ENCODE data around the gene COL6A1. TPM values are rescaled to one million over a fixed set of nuclear protein-coding genes. Genes with fewer than 3 reads are reported as not detected.

Gene COL6A1
- total RNA-seq, 1 donor, result 538 TPM

GRCh38 chr21:46037331-46038325 lies 56.1 kb downstream of the COL6A1 start:
- H3K4me3 ChIP-seq (ENCODE audit: low read depth, low read length), result no peak overlapping the region
- TF ChIP-seq, protein P1, sequence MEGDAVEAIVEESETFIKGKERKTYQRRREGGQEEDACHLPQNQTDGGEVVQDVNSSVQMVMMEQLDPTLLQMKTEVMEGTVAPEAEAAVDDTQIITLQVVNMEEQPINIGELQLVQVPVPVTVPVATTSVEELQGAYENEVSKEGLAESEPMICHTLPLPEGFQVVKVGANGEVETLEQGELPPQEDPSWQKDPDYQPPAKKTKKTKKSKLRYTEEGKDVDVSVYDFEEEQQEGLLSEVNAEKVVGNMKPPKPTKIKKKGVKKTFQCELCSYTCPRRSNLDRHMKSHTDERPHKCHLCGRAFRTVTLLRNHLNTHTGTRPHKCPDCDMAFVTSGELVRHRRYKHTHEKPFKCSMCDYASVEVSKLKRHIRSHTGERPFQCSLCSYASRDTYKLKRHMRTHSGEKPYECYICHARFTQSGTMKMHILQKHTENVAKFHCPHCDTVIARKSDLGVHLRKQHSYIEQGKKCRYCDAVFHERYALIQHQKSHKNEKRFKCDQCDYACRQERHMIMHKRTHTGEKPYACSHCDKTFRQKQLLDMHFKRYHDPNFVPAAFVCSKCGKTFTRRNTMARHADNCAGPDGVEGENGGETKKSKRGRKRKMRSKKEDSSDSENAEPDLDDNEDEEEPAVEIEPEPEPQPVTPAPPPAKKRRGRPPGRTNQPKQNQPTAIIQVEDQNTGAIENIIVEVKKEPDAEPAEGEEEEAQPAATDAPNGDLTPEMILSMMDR (IDR thresholded peaks at IDR 0.05; ENCODE audit: insufficient read depth, low read depth, low read length), result no peak
- DNase-seq (ENCODE audit: low read depth), result no peak

DNA sequence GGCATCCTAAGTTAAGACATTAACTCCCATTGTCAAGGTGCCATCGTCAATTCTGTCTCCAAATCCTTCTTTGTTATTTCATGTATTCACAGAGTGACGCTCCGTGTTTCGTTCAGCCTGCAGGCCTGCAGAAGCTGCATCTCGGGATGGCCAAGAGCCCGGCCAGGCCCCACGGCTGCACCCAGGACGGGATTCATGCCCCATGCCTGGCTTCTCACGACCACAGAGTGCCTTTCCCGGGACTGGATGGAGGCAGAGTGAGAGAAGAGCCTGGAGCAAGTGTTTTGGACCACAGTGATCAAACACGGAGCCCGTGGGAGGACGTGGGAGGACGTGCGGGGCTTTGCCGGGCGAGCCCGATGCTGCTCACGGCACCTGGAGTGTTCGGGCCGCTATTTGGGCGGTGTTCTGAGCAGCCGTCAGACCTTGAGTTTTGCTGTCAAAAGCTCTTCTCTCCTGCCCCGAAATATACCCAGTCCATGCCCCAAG lies 56.8 kb downstream of the COL6A1 start:
- TF ChIP-seq, protein P1 (IDR thresholded peaks at IDR 0.05; ENCODE audit: insufficient read depth, low read depth, low read length), result no peak
- no peak for DNase-seq (ENCODE audit: low read depth)
- no peak overlapping the region for H3K4me3 ChIP-seq (ENCODE audit: low read depth, low read length)

DNA sequence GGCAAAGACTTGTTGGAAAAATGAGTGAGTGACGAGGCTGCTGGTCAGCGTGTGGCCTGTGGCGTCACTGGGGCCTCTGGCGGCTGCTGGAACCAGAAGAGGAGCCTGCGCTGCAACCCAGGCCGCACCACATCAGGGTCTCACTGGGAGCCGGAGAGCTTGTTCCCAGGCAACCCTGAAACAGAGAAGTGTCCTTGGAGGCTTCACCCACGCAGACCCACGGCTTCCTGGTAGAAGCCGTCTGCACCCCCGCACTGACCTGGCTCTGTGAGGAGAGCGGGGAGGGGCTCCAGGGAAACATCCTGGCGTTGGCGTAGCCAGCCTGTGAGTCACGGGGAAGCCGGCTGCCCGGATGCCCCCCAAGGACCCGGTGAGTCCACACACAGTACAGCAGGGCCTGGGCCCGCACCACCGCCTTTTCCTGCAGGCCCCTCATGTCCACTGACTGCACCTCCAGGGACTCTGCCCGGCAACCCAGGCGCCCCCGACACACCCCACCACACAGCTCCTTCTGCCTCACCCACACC lies 57.4 kb downstream of the COL6A1 start:
- TF ChIP-seq, protein P1 (IDR thresholded peaks at IDR 0.05; ENCODE audit: insufficient read depth, low read depth, low read length), result no peak
- H3K4me3 ChIP-seq (ENCODE audit: low read depth, low read length), result no peak overlapping the region
- peak; percentile 89 for DNase-seq (ENCODE audit: low read depth)

GRCh38 chr21:46039891-46040660 lies 58.5 kb downstream of the COL6A1 start:
- no peak overlapping the region for H3K4me3 ChIP-seq (ENCODE audit: low read depth, low read length)
- DNase-seq (ENCODE audit: low read depth), result no peak
- TF ChIP-seq, protein P1 (IDR thresholded peaks at IDR 0.05; ENCODE audit: insufficient read depth, low read depth, low read length), result no peak

- H3K4me3 ChIP-seq (ENCODE audit: low read depth, low read length), result no peak overlapping the region
- TF ChIP-seq, protein P1 (IDR thresholded peaks at IDR 0.05; ENCODE audit: insufficient read depth, low read depth, low read length), result no peak
- no peak for DNase-seq (ENCODE audit: low read depth)
These were observed 59.1 kb downstream of the COL6A1 start for GRCh38 chr21:46040707-46041106.

DNA sequence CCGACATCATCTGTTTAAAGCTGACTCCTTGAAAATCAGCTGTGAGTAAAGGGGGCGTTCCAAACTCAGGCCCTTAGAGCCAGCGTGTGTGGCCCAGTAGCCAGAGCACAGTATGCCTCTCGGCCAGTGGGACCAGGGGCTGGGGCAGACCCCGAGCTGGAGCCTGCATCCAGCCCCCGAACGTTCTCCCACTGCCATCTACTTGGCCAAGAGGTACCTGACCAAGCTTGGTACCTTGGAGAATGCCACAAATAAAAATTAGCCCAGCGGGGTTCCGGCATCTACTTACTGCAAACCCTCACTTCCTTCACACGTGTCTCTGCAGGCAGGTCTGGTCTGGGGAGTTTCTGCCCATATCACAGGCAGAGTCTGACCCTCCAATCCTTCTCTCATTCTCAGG lies 59.6 kb downstream of the COL6A1 start:
- no peak overlapping the region for H3K4me3 ChIP-seq (ENCODE audit: low read depth, low read length)
- no peak for DNase-seq (ENCODE audit: low read depth)
- TF ChIP-seq, protein P1 (IDR thresholded peaks at IDR 0.05; ENCODE audit: insufficient read depth, low read depth, low read length), result no peak

Measured in fibroblast of villous mesenchyme (primary cell).